NCI-H774 (cell line): ENCODE results near the gene DOCK4.

Experiments used
- DNase-seq: peaks from one replicate; lab custom pipeline; 2025; lab: John Stamatoyannopoulos, UW

DOCK4 gene

DNA sequence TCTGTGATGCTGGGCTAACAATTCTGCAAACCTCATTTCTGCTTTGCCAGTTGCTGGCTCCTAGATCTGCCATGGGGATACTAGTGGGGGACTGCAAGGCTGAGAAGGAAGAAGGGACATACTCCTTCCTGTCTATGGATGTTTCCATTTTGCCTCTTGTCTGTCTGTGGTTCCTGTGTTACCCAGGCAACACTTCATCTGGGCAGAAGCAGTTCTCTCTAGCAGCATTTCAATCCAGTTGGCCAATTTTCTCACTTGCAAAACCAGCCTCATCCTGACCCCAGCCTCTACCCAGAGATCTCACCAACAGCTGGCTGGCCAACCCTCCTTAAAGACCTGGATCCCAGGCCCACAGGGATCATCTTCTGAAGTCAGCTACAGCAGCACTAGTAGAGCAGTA lies 131.7 kb downstream of the DOCK4 start:
- no peak for DNase-seq

- DNase-seq, result no peak
Measured at GRCh38 chr7:112073530-112073929, 132.7 kb downstream of the DOCK4 start.

DNA sequence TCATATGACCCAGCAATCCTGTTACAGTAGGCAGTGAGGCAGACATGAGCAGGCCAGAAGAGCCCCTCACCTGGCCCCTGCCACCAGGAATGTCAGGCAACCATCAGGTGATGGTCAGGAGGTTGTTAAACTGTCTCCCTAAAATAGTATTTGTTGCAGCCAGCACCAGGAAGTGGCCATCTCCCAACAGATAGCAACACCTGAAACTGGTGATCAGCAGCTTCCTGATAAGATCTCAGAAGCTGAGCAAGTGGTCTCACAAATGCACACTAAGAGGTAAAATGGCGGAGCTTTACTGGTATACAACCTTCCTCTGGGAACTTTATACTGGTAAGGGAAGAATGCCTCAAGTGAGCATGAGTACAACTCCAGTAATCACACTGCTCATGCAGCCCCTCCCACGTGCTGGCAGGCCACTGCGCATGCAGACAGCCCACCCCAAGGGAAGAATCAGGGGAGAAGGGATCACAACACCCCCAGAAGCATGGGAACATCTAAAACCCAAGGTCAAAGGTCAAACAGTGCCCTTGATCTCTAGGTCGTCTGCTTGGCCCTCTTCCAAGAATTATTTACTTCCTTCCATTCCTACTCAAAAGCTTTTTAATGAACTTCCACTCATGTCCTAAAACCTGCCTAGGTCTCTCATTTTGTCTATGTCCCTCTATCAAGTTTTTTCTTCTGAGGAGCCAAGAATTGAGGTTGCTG lies 133.5 kb downstream of the DOCK4 start:
- no peak for DNase-seq

DNA sequence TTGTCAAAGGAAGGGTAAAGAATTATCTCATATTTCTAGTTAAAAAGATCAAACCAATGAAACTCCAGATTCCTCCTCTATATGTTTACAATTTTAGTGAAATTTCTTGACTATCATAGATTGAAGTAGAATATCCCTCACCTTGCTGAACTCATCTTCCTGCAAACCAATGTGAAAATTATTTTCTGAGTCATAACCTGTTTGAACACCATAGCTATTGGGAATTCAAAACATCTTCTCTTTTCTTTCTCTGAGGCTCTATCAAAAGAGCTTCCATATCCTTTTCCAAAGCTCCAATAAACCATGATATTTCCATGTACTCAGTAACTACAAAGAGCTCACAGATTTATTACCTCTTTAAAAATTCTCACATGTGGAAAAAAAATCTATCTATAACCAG lies 134.3 kb downstream of the DOCK4 start:
- no peak for DNase-seq

- no peak for DNase-seq
Measured at GRCh38 chr7:112070674-112071256, 135.4 kb downstream of the DOCK4 start.

DNA sequence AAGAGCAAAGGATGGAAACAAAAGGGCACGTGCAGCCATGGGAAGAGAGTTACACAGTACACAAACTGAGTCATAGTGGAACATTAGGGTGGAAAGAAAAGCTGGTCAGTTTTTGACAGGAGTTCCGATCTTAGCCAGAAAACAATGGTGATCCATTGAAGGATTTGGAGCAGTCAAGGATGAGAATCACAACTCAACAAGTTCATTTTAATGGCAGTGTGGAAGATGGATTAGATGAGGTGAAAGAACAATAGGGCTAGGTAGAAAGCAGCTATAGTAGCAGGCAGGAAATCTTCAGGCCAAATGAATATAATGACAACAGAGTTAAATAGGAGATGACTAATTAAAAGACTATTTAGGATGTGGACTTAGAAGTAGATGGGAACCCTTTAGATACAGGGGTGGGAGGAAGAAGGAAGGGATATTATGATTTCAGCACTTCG lies 136.3 kb downstream of the DOCK4 start:
- DNase-seq, result no peak

DNA sequence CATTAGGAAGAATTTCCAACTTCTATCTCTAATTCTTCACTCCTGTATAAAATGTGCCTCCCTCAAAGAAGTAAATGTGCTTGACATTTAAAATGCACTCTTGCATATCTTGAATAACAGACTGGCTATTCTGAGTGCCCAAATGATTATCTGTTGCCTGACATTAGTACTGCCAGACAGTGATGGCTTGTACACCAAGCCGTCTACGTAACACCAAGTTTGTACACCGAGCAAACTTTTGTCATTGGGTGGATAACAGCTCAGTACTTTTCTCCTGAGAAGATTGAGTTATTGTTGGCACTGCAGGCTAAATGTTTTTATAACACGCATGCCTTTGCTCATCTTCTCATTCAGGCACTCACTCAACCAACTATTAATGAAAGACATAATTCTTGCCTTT lies 137.2 kb downstream of the DOCK4 start:
- no peak for DNase-seq

DNA sequence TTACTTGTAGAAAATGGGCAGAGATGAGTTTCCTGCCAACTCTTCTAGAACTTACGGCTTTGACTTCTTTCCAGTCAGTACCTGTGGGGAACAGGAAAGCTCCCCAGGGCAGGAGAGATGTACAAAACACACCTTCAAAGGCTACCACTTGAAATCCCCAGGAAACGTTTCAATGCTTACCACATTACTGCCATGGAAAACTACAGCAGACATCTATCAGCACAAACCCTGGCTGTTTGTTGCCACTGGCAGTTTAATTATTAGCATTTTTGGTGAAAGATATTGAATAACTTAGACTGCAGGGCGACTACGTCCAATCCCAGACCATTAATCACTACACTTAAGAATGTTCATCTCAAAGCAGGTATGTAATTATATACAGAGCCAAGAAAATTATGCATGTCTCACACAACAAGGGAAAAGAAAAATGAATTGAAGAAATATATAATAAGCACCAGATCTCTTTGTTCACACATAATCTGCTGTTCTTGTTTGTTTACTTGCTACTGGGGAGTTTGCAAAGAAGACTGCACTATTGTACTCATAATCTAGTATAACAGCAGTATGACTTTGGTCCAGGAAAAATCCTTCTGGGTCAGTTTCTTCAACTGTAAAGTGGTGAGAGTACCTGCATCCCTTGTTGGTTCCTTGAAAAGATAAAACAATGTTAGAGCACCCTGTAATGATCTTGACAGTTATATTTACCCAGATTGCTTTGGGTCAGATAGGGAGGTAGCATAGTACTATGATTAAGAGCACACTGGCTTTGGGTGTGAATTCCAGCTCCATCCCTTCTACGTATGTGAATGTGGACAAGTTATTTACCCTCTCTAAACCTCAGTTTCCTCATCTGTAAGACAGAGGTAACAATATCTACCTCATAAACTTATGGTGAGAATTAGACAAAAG lies 138.3 kb downstream of the DOCK4 start:
- no peak for DNase-seq

- DNase-seq, result no peak
Measured at GRCh38 chr7:112067200-112067599, 139.0 kb downstream of the DOCK4 start.

DNA sequence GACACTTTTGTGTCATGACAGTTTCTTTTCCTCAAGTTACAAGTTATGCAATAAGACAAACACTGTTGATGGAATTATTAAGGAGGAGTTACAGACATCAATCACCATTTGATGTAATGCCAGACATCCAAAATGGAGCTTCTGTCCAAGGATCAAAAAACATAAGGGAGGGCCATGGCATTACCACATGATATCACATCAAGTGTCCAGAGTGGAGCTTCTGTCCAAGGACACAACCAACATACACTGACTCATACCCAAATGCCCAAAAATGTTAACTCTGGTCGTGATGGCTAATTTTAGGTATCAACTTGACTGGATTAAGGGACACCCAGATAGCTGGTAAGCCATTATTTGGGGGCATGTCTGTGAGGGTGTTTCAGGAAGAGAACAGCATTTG lies 140.4 kb downstream of the DOCK4 start:
- DNase-seq, result no peak

DNA sequence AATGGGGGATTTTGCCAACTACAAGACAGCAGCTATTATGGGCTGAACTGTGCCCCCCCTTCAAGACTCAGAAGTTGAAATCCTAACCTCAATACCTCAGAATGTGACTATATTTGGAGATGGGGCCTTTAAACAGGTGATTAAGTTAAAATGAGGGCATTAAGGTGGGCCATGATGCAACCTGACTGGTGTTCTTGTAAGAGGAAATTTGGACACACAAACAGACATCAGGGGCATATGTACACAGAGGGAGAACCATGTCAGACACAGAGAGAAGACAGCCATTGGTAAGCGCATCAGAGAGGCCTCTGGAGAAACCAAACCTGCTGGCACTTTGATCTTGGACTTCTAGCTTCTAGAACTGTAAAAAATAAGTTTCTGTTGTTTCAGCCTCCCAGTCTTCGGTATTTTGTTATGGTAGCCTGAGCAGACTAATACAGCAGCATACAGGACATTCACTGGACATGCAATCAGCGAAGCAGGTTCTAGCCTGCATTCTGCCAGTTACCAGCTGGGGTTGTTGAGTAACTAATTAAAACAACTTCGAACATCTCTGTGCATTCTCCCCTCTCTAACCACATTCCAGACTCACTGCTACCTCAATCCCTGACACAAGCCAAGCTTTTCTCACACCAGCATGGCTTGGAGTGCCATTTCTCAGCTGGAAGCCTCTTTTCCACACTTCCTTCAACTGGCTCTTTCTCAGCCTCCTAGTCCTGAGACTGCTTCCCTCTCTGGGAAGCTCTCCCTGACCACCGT lies 141.4 kb downstream of the DOCK4 start:
- no peak for DNase-seq

GRCh38 chr7:112063974-112064373 lies 142.2 kb downstream of the DOCK4 start:
- no peak for DNase-seq

- DNase-seq, result no peak
Measured at GRCh38 chr7:112061051-112061450, 145.1 kb downstream of the DOCK4 start.

- DNase-seq, result no peak
Measured at GRCh38 chr7:112060625-112061024, 145.6 kb downstream of the DOCK4 start.

- DNase-seq, result no peak
Measured at GRCh38 chr7:112059675-112060074, 146.5 kb downstream of the DOCK4 start.

DNA sequence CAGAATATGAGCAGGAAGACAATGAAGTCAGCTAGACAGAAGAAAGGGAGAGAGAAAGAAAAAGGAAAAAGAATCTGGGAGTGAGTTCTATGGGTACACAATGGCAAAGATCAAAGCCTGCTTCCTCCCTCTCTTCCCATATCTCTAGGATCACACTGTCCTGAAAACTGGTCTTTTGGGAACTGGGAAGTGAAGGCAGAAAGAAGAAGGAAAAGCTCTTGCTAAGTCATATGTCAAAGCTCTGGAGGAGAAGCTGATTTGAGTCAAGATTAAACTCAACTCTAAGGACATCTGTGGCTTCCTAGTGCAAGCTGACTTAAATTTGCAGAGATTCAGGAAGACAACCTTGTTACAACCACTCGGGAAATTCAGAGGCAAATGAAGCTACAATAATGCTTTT lies 147.5 kb downstream of the DOCK4 start:
- no peak for DNase-seq

DNA sequence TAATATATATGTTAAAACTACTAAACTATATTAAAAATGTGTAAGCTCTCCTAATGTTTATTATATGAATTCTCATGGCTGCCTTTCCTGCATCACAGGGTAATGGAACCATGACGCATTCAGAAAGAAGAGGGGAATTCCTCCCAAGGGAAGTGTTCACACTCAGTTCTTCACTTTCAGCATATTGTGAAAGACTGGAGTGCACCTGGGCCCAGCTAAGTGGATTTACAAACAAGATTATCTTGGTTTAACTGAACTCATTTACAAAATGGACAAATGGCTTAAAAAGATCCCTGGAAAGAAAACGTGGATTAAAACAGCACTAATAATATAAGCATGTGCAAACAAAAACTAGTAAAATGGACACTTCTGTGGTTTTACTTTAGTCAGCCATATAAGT lies 149.8 kb downstream of the DOCK4 start:
- no peak for DNase-seq

DNA sequence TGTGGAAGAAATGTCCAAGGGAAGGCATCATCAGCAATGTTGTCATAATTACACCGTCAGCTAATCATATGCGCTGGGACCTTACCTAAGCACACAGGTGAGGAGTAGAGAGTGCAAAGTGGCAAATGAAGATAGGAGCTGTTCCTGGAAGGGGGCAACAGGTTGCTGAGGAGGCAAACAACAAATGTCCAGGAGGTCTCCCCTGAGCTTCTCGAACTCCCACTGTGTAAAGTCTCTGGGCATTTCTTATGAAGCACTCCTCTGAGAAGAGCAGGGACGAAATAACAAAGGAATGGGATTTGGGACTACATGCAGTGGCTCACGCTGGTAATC lies 152.5 kb downstream of the DOCK4 start:
- DNase-seq, result no peak

DNA sequence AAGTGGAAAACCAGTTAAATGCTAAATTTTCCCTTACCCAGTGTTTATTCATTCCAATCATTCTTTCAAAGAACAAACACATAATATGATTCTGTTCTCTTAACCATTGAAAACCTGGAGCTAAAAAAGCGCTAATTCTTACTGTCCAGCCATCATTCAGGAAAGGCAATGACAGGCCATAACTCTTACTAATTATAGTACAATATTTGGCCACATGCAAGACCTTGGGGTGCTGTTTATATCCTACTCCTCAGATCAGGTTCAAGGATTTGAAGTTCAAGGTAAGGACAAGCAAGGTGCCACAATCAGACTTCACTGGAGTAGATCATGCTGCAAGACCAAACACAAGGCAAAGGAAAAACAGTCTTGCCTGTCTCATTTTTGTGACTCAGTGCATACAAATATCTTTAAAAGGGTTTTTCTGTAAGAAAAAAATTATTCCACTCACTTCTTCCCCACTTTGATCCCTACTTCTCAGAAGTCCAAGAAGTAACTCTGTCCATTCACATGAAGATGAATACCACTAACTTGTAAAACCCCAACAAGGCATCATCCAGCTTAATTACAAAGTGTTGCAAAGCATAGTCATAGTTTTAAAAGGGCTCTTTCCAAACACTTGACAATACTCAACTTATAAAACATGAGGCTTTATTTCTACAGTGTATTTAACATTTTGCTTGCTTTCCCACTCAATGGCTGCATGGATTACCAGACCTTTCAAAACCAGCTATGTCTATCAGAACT lies 153.0 kb downstream of the DOCK4 start:
- no peak for DNase-seq

- DNase-seq, result no peak
Measured at GRCh38 chr7:112052498-112052897, 153.7 kb downstream of the DOCK4 start.

DNA sequence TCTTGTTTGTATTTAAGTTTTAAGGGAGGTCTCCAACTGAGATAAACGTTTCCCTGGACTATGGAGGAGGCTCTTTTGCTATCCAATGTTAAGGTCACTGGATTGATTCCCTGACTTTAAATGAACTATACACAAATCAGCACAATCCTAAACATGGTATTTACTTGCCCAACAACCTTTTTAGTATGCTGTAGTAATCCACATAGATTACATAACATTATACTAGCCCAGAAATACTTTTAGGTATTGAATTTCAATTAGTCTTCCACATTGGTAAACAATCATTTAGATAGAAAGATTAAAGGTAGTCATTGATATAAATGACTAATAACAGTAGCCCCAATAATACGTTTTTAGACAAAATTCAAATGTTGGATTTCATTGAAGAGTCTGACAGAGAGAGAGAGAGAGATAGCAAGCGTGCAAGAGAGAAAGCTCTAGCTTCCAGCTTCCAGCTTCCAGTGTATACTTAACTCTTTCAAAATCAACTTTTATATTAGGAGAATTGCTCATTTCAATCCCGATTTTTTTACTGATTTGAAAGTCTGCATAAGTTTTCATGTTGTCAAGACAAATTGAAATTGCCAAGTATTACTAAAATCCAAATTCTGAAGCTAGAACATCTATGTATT lies 155.8 kb downstream of the DOCK4 start:
- no peak for DNase-seq
